ENCODE measurements around the gene MYD88. TPM values are rescaled to one million over a fixed set of nuclear protein-coding genes. Genes with fewer than 3 reads are reported as not detected.

MYD88 gene
- total and polyA plus RNA-seq, 9 of the 15 experiments (the other 6 are each of a cell fraction or from before 2014, with no cell fraction given) = 3.2 to 47.3 (median 27.6) TPM

- peak; percentile 39; the same call in 1 of the 2 replicates for TF ChIP-seq TOE1 (IDR thresholded peaks at IDR 0.05; ENCODE audit: borderline replicate concordance)
- no peak for TF ChIP-seq TOE1 (CRISPR knock-in tag; IDR thresholded peaks at IDR 0.05; ENCODE audit: borderline replicate concordance, low read depth)
- TF ChIP-seq ZNF318 (IDR thresholded peaks at IDR 0.05; ENCODE audit: borderline replicate concordance in 1 of 2, low read depth in 1 of 2) = no peak
- TF ChIP-seq KLF10 (CRISPR knock-in tag; IDR thresholded peaks at IDR 0.05) = no peak
- 0 out of 4 replicates have a peak, but pooled peaks of 1 of the 2 experiments have one; percentile 12 for TF ChIP-seq HDAC1 (IDR thresholded peaks at IDR 0.05)
- TF ChIP-seq PRMT5 (CRISPR knock-in tag; IDR thresholded peaks at IDR 0.05) = no peak
- no peak for TF ChIP-seq ZNF324 (CRISPR knock-in tag; IDR thresholded peaks at IDR 0.05)
- TF ChIP-seq SIN3A (IDR thresholded peaks at IDR 0.05; ENCODE audit: borderline replicate concordance in 2 of 2, control insufficient read depth in 1 of 2, low read depth in 2 of 2, low read length in 2 of 2) = peak in 1 of 2 experiments; percentile 50; a peak in 1 of 4 replicates
- TF ChIP-seq, protein P1, sequence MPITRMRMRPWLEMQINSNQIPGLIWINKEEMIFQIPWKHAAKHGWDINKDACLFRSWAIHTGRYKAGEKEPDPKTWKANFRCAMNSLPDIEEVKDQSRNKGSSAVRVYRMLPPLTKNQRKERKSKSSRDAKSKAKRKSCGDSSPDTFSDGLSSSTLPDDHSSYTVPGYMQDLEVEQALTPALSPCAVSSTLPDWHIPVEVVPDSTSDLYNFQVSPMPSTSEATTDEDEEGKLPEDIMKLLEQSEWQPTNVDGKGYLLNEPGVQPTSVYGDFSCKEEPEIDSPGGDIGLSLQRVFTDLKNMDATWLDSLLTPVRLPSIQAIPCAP (CRISPR knock-in tag; IDR thresholded peaks at IDR 0.05; ENCODE audit: borderline replicate concordance) = no peak
- TF ChIP-seq BRD4 (IDR thresholded peaks at IDR 0.05) = no peak
- 0 out of 2 replicates have a peak, but pooled peaks have one; percentile 60 for TF ChIP-seq NCOA6 (IDR thresholded peaks at IDR 0.05)
- peak; percentile 21 for TF ChIP-seq SAP30 (IDR thresholded peaks at IDR 0.05; ENCODE audit: borderline replicate concordance, insufficient read depth, low read depth, low read length, poor library complexity, severe bottlenecking)
- TF ChIP-seq, protein P2, sequence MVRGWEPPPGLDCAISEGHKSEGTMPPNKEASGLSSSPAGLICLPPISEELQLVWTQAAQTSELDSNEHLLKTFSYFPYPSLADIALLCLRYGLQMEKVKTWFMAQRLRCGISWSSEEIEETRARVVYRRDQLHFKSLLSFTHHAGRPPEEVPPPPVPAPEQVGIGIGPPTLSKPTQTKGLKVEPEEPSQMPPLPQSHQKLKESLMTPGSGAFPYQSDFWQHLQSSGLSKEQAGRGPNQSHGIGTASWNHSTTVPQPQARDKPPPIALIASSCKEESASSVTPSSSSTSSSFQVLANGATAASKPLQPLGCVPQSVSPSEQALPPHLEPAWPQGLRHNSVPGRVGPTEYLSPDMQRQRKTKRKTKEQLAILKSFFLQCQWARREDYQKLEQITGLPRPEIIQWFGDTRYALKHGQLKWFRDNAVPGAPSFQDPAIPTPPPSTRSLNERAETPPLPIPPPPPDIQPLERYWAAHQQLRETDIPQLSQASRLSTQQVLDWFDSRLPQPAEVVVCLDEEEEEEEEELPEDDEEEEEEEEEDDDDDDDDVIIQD (CRISPR knock-in tag; IDR thresholded peaks at IDR 0.05) = 0 out of 2 replicates have a peak, but pooled peaks have one; percentile 34
- TF ChIP-seq CBX2 (IDR thresholded peaks at IDR 0.05; ENCODE audit: insufficient read depth, low read length, poor library complexity, severe bottlenecking) = no peak
Measured at GRCh38 chr3:38136393-38136776, 2.1 kb upstream of the MYD88 start (continued).
